ENCODE results near the gene CLCN5.

- no peak for TF ChIP-seq CTCF (IDR thresholded peaks at IDR 0.05; ENCODE audit: insufficient read depth, low read length, poor library complexity, severe bottlenecking)
- no peak for TF ChIP-seq EZH2phosphoT487 (conservative IDR thresholded peaks at IDR 0.05; ENCODE audit: low read length)
Observed at GRCh38 chrX:49949961-49950360, 27.6 kb downstream of the CLCN5 start.

All from SU-DHL-6 (cell line).